A549 (cell line): Measurements from ENCODE around the gene EIF3A. TPM values are rescaled to one million over a fixed set of nuclear protein-coding genes. Genes with fewer than 3 reads are reported as not detected.

ENCODE experiments used
- ATAC-seq, 2 experiments: fragments of 200-7000 bp in 1 of 2; fragments of >200 bp in 1 of 2; cut with Nextera tagmentation in 1 of 2; cut with Tn5 transposase in 1 of 2; 3 replicates each; pipeline versions ENCODE4 v1.8.0 to v1.9.1; 2018 to 2020; ENCODE audit warnings: mild to moderate bottlenecking in 1 of 2, moderate library complexity in 1 of 2
- CTCF ChIA-PET: fragments of 300-600 bp; sonication (Branson Sonifier 250); formaldehyde crosslinking; extraction: SDS; loops from one replicate; lab custom pipeline; 2021; ENCODE audit warnings: antibody characterized with exemption, inconsistent platforms; lab: Yijun Ruan, JAX
- POLR2A ChIA-PET: fragments of 350-600 bp; formaldehyde crosslinking; extraction: SDS; loops from one replicate; lab custom pipeline; 2021; ENCODE audit warnings: antibody characterized with exemption, inconsistent platforms; lab: Yijun Ruan, JAX
- DNase-seq, 2 experiments: peaks; one replicate each; pipeline versions ENCODE4 v3.0.0 to v3.0.0-alpha.2; 2011 to 2016; ENCODE audit warnings: low read depth in 1 of 2, low spot score in 1 of 2
- FAIRE-seq: peaks from 2 replicates; lab custom pipeline; 2011; peaks lifted over from hg19 to GRCh38; lab: Jason Lieb, UNC
- H3K27ac ChIP-seq, 2 experiments: fragments of >200 bp; sonication (Bioruptor Twin); formaldehyde crosslinking; 3 replicates each; pipeline ENCODE4 v1.5.1; 2016 to 2017
- H3K4me1 ChIP-seq: fragments of >200 bp; sonication (Bioruptor Twin); formaldehyde crosslinking; 3 replicates; pipeline ENCODE4 v1.6.1; 2016
- H3K4me2 ChIP-seq: fragments of >200 bp; sonication (Bioruptor Twin); formaldehyde crosslinking; 3 replicates; pipeline ENCODE4 v1.6.1; 2016
- H3K4me3 ChIP-seq: fragments of >200 bp; sonication (Bioruptor Twin); formaldehyde crosslinking; 3 replicates; pipeline ENCODE4 v1.5.1; 2016
- H3K9me3 ChIP-seq: fragments of >200 bp; sonication (Bioruptor Twin); formaldehyde crosslinking; 3 replicates; pipeline ENCODE4 v1.6.1; 2016
- BCL3 ChIP-seq: fragments of >200 bp; sonication (Bioruptor Twin); formaldehyde crosslinking; IDR thresholded peaks from 3 replicates; pipeline ENCODE4 v1.6.1; 2016
- CBX8 ChIP-seq: fragments of 200-600 bp; sonication (generic); IDR thresholded peaks from 2 replicates; pipeline ENCODE4 v1.6.1; 2016
- CEBPB ChIP-seq, 2 experiments: fragments of >200 bp in 1 of 2; sonication (Bioruptor Twin) in 1 of 2; formaldehyde crosslinking in 1 of 2; IDR thresholded peaks; 2 replicates each; pipeline ENCODE4 v1.6.1; 2012 to 2016
- CHD2 ChIP-seq: fragments of 150-350 bp; IDR thresholded peaks from 2 replicates; pipeline ENCODE4 v1.6.1; 2014; ENCODE audit warnings: low read length; ENCODE audit not compliant: partially characterized antibody
- CTCF ChIP-seq: fragments of >200 bp; sonication (Bioruptor Twin); formaldehyde crosslinking; IDR thresholded peaks from 3 replicates; pipeline ENCODE4 v1.5.1; 2016
- E2F6 ChIP-seq: IDR thresholded peaks from 2 replicates; pipeline ENCODE4 v1.6.1; 2012; ENCODE audit warnings: low read depth, borderline replicate concordance
- EP300 ChIP-seq, 2 experiments: fragments of >200 bp; sonication (Bioruptor Twin); formaldehyde crosslinking; IDR thresholded peaks; 2 replicates in 1 of 2; 3 replicates in 1 of 2; pipeline ENCODE4 v1.6.1; 2016 to 2017
- FOSL2 ChIP-seq, 2 experiments: fragments of 450-650 bp in 1 of 2; fragments of >200 bp in 1 of 2; sonication (Bioruptor Twin) in 1 of 2; formaldehyde crosslinking; IDR thresholded peaks; 2 replicates each; pipeline versions ENCODE4 v1.5.0 to v1.6.1; 2016 to 2020; ENCODE audit warnings: mild to moderate bottlenecking in 1 of 2, moderate library complexity in 1 of 2
- GATA3 ChIP-seq: IDR thresholded peaks from 2 replicates; pipeline ENCODE4 v1.6.1; 2012; ENCODE audit warnings: borderline replicate concordance
- HES2 ChIP-seq: fragments of >200 bp; sonication (Bioruptor Twin); formaldehyde crosslinking; IDR thresholded peaks from 2 replicates; pipeline ENCODE4 v1.6.1; 2016
- HEYL ChIP-seq: fragments of 250-450 bp; sonication (Bioruptor Pico); IDR thresholded peaks from 2 replicates; pipeline ENCODE4 v1.8.0; 2021; ENCODE audit warnings: mild to moderate bottlenecking, moderate library complexity
- HMGXB4 ChIP-seq: fragments of 250-450 bp; sonication (Bioruptor Pico); IDR thresholded peaks from 2 replicates; pipeline ENCODE4 v1.5.0; 2021; ENCODE audit warnings: mild to moderate bottlenecking, moderate library complexity, borderline replicate concordance
- JUN ChIP-seq, 2 experiments: fragments of >200 bp; sonication (Bioruptor Twin); formaldehyde crosslinking; IDR thresholded peaks; 2 replicates in 1 of 2; 3 replicates in 1 of 2; pipeline ENCODE4 v1.6.1; 2016 to 2017
- JUNB ChIP-seq: fragments of >200 bp; sonication (Bioruptor Twin); formaldehyde crosslinking; IDR thresholded peaks from 2 replicates; pipeline ENCODE4 v1.6.1; 2016
- MAFK ChIP-seq: fragments of 450-650 bp; IDR thresholded peaks from 2 replicates; pipeline ENCODE4 v1.6.1; 2014; ENCODE audit not compliant: partially characterized antibody
- MAX ChIP-seq: IDR thresholded peaks from 2 replicates; pipeline ENCODE4 v1.6.1; 2012
- MAZ ChIP-seq: fragments of 150-350 bp; IDR thresholded peaks from 2 replicates; pipeline ENCODE4 v1.6.1; 2014; ENCODE audit warnings: antibody characterized with exemption, low read depth, low read length, borderline replicate concordance
- RAD21 ChIP-seq, 2 experiments: fragments of >200 bp in 1 of 2; sonication (Bioruptor Twin) in 1 of 2; formaldehyde crosslinking in 1 of 2; IDR thresholded peaks in 1 of 2; conservative IDR thresholded peaks in 1 of 2; 2 replicates in 1 of 2; 3 replicates in 1 of 2; pipeline ENCODE4 v1.6.1; 2012 to 2018; ENCODE audit warnings: inconsistent platforms in 1 of 2
- RCOR1 ChIP-seq: fragments of 150-350 bp; IDR thresholded peaks from 2 replicates; pipeline ENCODE4 v1.6.1; 2014; ENCODE audit warnings: antibody characterized with exemption, low read length, low read depth
- SMC3 ChIP-seq: fragments of >200 bp; sonication (Bioruptor Twin); formaldehyde crosslinking; IDR thresholded peaks from 3 replicates; pipeline ENCODE4 v1.6.1; 2018; ENCODE audit warnings: inconsistent platforms
- SREBF2 ChIP-seq: fragments of 450-650 bp; IDR thresholded peaks from 2 replicates; pipeline ENCODE4 v1.6.1; 2014; ENCODE audit warnings: mild to moderate bottlenecking, moderate library complexity
- TP53 ChIP-seq: fragments of 250-450 bp; sonication (Bioruptor Pico); IDR thresholded peaks from 2 replicates; pipeline ENCODE4 v1.5.0; 2021; ENCODE audit warnings: mild to moderate bottlenecking, moderate library complexity
- USF2 ChIP-seq: fragments of 450-650 bp; IDR thresholded peaks from 2 replicates; pipeline ENCODE4 v1.6.1; 2014; ENCODE audit warnings: antibody characterized with exemption
- ZFP36 ChIP-seq: fragments of 450-650 bp; IDR thresholded peaks from 2 replicates; pipeline ENCODE4 v1.6.1; 2014; ENCODE audit warnings: borderline replicate concordance; ENCODE audit not compliant: partially characterized antibody
- WGBS: methylation state at CpG from one replicate; pipeline ENCODE4 v1.1.6; 2017; ENCODE audit errors: missing lambda C conversion rate; 5-methylcytosine and 5-hydroxymethylcytosine counted together
- polyA plus RNA-seq, 4 experiments: library from polyadenylated mRNA; depleted of rRNA in 3 of 4; stranded (reverse); fragments of >200 nt; fragmentation: RNase III in 1 of 4; extraction: RNeasy Plus Mini Kit Qiagen cat#74134 plus additional on column Dnase treatment in 1 of 4; gene quantifications; 2 replicates in 3 of 4; 3 replicates in 1 of 4; pipeline ENCODE4 v1.2.3, GENCODE V29; 2011 to 2017

The EIF3A gene
- polyA plus RNA-seq, 2 of the 4 experiments (the other 2 are of a cell fraction): 71.0 to 154 TPM

GRCh38 chr10:119006451-119007210 lies 74.0 kb downstream of the EIF3A start:
- DNase-seq (peak; percentile 89 to 94), ATAC-seq (peak; percentile 94 to 97), FAIRE-seq (peak; percentile 92)
- Histone ChIP-seq H3K4me1 (peaks cover 34% of the 10 kb centered on the region), H3K27ac (peak overlapping the region; percentile 63 to 80), H3K4me2 (peak overlapping the region; percentile 72), H3K9me3 (peaks cover 1% of the 10 kb centered on the region; the same call in 1 of the 3 replicates), H3K4me3 (0 out of 3 replicates have a peak overlapping the region, but pooled peaks have one; percentile 3)
- TF ChIP-seq ZFP36 (no peak), E2F6 (no peak), SREBF2 (no peak), MAZ (no peak), BCL3 (peak; percentile 90; the same call in 2 of the 3 replicates), SMC3 (peak; percentile 62; the same call in 2 of the 3 replicates), FOSL2 (IDR thresholded peaks at IDR 0.05) (peak; percentile 88), FOSL2 (CRISPR knock-in tag; IDR thresholded peaks at IDR 0.05) (peak; percentile 94), EP300 (IDR thresholded peaks at IDR 0.05) (peak; percentile 77; a peak in 3 of 5 replicates), TP53 (no peak), USF2 (no peak), CEBPB (IDR thresholded peaks at IDR 0.05) (peak; percentile 95 to 97), GATA3 (peak; percentile 88), JUNB (peak; percentile 96), MAFK (peak; percentile 88), JUN (IDR thresholded peaks at IDR 0.05) (peak; percentile 87 to 88; a peak in 3 of 5 replicates), CTCF (no peak), CHD2 (no peak), CBX8 (no peak), HES2 (peak; percentile 86), MAX (peak; percentile 23), RAD21 (conservative IDR thresholded peaks at IDR 0.05 in 1 of 2, IDR thresholded peaks at IDR 0.05 in 1 of 2) (peak in 1 of 2 experiments; percentile 63; a peak in 3 of 5 replicates), HMGXB4 (CRISPR knock-in tag) (no peak), HEYL (no peak), RCOR1 (no peak)
- 11% methylated on average over 9 of the region's 9 CpGs for WGBS
- ChIA-PET CTCF (interaction anchor here (0.7 to 2.4 kb wide), 9 partner anchors 9 to 285 kb away, joined by 3 to 16 read pairs (median 3); partner anchors contain the start of gene NANOS1), POLR2A (interaction anchor here (0.6 to 1.7 kb wide), 7 partner anchors 11 to 1033 kb away, joined by 3 to 29 read pairs (median 5); partner anchors contain the start of genes CACUL1 and NANOS1)
